Thyroid gland (tissue), 4 donors: ENCODE measurements around the gene BAIAP3. TPM values are rescaled to one million over a fixed set of nuclear protein-coding genes. Genes with fewer than 3 reads are reported as not detected.

Experiments
- DNase-seq, 2 donors: peaks; one replicate each; pipeline ENCODE4 v3.0.0-alpha.2; 2019
- H3K27ac ChIP-seq, 3 donors: fragments of 200-600 bp; sonication (generic); 1 replicate in 2 of 3; 2 replicates in 1 of 3; pipeline ENCODE4 v1.5.1; 2016 to 2019; ENCODE audit warnings: mild to moderate bottlenecking in 1 of 3, moderate library complexity in 1 of 3
- H3K27me3 ChIP-seq: fragments of 200-600 bp; sonication (generic); one replicate; pipeline ENCODE4 v1.5.1; 2019
- H3K36me3 ChIP-seq, 2 donors: fragments of 200-600 bp; sonication (generic); one replicate each; pipeline ENCODE4 v1.5.1; 2016 to 2019
- H3K4me1 ChIP-seq, 2 donors: fragments of 200-600 bp; sonication (generic); one replicate each; pipeline ENCODE4 v1.5.1; 2017 to 2019
- H3K4me3 ChIP-seq, 3 donors: fragments of 200-600 bp; sonication (generic); replicated peaks in 1 of 3; 1 replicate in 2 of 3; 2 replicates in 1 of 3; pipeline ENCODE4 v1.5.1; 2016; ENCODE audit warnings: mild to moderate bottlenecking in 1 of 3
- H3K9me3 ChIP-seq: fragments of 200-600 bp; sonication (generic); one replicate; pipeline ENCODE4 v1.5.1; 2017
- POLR2A ChIP-seq, 2 donors: fragments of 450-650 bp; IDR thresholded peaks; one replicate each; pipeline ENCODE4 v1.6.1; 2017; ENCODE audit warnings: antibody characterized with exemption in 2 of 2, mild to moderate bottlenecking in 2 of 2, moderate library complexity in 1 of 2
- WGBS, 2 donors: methylation state at CpG; one replicate each; pipeline ENCODE4 v1.1.5; 2017; 5-methylcytosine and 5-hydroxymethylcytosine counted together
- intact Hi-C: fragments of 100-400 bp; cut with DNase I; formaldehyde crosslinking; loops from one replicate; pipeline ENCODE4 v1.15.1; 2023
- total RNA-seq, 4 donors: library from RNA; depleted of rRNA; stranded (reverse); fragments of >200 nt; gene quantifications; one replicate each; pipeline ENCODE4 v1.2.3, GENCODE V29; 2016
- TF ChIP-seq, protein P1 (sequence below), 6 experiments: fragments of 200-600 bp in 3 of 6; fragments of 450-650 bp in 3 of 6; sonication (generic) in 3 of 6; IDR thresholded peaks; one replicate each; pipeline ENCODE4 v1.5.1; 2016 to 2019; ENCODE audit warnings: antibody characterized with exemption in 6 of 6, mild to moderate bottlenecking in 2 of 6, inconsistent platforms in 1 of 6, moderate library complexity in 1 of 6

Gene BAIAP3
- total RNA-seq, 4 donors from 2014 or later: 0.45 to 3.0 (median 1.6) TPM

DNA sequence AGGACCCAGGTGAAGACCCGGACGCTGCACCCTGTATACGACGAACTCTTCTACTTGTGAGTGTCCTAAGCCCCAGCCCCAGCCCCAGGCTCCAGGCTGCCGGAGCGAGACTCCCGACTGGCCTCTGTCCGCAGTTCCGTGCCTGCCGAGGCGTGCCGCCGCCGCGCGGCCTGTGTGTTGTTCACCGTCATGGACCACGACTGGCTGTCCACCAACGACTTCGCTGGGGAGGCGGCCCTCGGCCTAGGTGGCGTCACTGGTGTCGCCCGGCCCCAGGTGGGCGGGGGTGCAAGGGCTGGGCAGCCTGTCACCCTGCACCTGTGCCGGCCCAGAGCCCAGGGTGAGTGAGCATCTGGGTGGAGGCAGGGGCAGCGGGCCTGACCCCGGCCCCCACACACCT, 14.5 kb downstream of the BAIAP3 start:
- Histone ChIP-seq H3K27ac (no peak overlapping the region), H3K36me3 (peaks cover 12 to 16% of the 10 kb centered on the region in 2 donors), H3K4me1 (peaks cover 14 to 19% of the 10 kb centered on the region in 2 donors), H3K4me3 (no peak overlapping the region), H3K9me3 (no peaks in the 10 kb centered on the region), H3K27me3 (no peaks in the 10 kb centered on the region)
- intact Hi-C loops: loop anchor here (10.0 kb wide), 1 partner anchor 127 kb away; the partner anchor contains the start of gene CLCN7
- DNase-seq: no peak
- WGBS, 2 donors: 86 to 91% methylated on average over 7 to 27 of the region's 29 CpGs
- TF ChIP-seq, protein P1, sequence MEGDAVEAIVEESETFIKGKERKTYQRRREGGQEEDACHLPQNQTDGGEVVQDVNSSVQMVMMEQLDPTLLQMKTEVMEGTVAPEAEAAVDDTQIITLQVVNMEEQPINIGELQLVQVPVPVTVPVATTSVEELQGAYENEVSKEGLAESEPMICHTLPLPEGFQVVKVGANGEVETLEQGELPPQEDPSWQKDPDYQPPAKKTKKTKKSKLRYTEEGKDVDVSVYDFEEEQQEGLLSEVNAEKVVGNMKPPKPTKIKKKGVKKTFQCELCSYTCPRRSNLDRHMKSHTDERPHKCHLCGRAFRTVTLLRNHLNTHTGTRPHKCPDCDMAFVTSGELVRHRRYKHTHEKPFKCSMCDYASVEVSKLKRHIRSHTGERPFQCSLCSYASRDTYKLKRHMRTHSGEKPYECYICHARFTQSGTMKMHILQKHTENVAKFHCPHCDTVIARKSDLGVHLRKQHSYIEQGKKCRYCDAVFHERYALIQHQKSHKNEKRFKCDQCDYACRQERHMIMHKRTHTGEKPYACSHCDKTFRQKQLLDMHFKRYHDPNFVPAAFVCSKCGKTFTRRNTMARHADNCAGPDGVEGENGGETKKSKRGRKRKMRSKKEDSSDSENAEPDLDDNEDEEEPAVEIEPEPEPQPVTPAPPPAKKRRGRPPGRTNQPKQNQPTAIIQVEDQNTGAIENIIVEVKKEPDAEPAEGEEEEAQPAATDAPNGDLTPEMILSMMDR (IDR thresholded peaks at IDR 0.05): no peak
- no peak for TF ChIP-seq POLR2A (IDR thresholded peaks at IDR 0.05)

DNA sequence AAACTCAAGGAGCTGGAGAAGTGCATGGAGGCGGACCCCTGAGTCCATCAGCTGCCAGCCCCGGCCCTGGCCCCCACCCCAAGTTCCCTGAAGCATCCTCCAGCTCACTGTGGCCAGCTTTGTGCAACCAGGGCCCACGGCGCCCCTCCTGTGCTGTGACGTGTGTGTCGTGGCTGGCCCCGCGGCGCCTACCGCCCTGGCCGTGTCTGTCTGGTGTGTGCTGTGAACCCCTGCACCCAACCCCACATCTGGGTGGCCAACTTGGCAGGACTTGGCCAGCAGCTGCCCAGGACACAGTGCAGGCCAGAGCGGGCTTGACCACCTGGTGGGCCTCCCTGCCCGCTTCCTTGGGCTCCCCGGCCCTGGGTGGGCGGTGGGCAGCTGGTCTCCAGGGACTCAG, 15.0 kb downstream of the BAIAP3 start:
- 80 to 92% methylated on average over 1 to 9 of the region's 15 CpGs for WGBS, 2 donors
- Histone ChIP-seq H3K27ac (no peak overlapping the region), H3K4me3 (no peak overlapping the region), H3K36me3 (peaks cover 12 to 16% of the 10 kb centered on the region in 2 donors), H3K27me3 (no peaks in the 10 kb centered on the region), H3K4me1 (peaks cover 18 to 21% of the 10 kb centered on the region in 2 donors), H3K9me3 (no peaks in the 10 kb centered on the region)
- no peak for DNase-seq
- TF ChIP-seq POLR2A (IDR thresholded peaks at IDR 0.05): no peak
- TF ChIP-seq, protein P1 (IDR thresholded peaks at IDR 0.05): no peak
- intact Hi-C loops: loop anchor here (10.0 kb wide), 1 partner anchor 126 kb away; the partner anchor contains the start of gene CLCN7

DNA sequence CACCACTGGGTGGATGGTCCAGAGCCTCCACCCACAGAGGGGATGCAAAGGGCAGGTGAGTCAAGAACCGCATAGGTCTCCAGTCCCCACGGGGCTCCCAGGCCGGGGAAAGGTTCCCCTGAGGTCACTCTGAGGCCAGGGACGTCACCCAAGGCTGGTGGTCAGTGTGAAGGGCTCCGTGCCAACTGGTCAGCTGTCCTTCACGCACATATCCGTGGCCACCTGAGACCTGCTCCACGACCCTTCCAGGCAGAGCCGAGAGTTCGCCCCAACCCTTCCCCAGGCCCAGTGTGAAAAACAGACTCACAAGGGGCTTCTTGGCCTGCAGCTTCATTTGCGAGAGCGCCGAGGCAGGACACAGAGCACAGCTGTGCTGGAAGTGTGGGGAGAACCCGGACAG, 15.5 kb downstream of the BAIAP3 start:
- Histone ChIP-seq H3K27me3 (no peaks in the 10 kb centered on the region), H3K9me3 (no peaks in the 10 kb centered on the region), H3K27ac (no peak overlapping the region), H3K4me3 (no peak overlapping the region), H3K4me1 (peaks cover 18 to 23% of the 10 kb centered on the region in 2 donors), H3K36me3 (peaks cover 12 to 16% of the 10 kb centered on the region in 2 donors)
- TF ChIP-seq, protein P1 (IDR thresholded peaks at IDR 0.05): no peak
- TF ChIP-seq POLR2A (IDR thresholded peaks at IDR 0.05): no peak
- intact Hi-C loops: loop anchor here (10.0 kb wide), 1 partner anchor 126 kb away; the partner anchor contains the start of gene CLCN7
- WGBS, 2 donors: 85 to 87% methylated on average over 7 to 8 of the region's 14 CpGs
- no peak for DNase-seq

DNA sequence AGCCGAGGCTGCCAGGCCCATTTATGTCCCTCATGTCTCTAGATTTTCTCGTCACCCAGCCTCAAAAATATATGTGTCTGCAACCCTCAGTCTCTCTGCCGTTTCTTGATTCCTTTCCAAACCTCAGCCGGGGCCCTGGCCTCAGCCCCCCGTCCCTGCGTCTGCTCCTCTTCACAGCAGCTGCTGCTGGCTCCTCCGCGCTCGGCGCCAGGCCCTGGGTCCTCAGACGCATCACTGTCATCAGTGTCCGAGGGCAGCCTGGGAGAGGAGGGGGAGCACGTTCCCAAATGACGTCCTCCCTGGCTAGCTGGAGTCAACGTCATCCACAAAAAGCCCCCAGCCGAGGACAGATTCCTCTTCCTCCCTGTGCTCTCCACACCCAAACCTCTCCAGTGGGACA, 15.9 kb downstream of the BAIAP3 start:
- H3K9me3 ChIP-seq: no peaks in the 10 kb centered on the region
- H3K4me3 ChIP-seq: no peak overlapping the region
- 86 to 94% methylated on average over 16 of the region's 16 CpGs for WGBS, 2 donors
- peaks cover 12 to 16% of the 10 kb centered on the region in 2 donors for H3K36me3 ChIP-seq
- H3K4me1 ChIP-seq: peaks cover 18 to 23% of the 10 kb centered on the region in 2 donors
- DNase-seq: no peak
- H3K27me3 ChIP-seq: no peaks in the 10 kb centered on the region
- TF ChIP-seq, protein P1 (IDR thresholded peaks at IDR 0.05): no peak
- TF ChIP-seq POLR2A (IDR thresholded peaks at IDR 0.05): no peak
- no peak overlapping the region for H3K27ac ChIP-seq
- intact Hi-C loops: loop anchor here (10.0 kb wide), 1 partner anchor 125 kb away; the partner anchor contains the start of gene CLCN7

DNA sequence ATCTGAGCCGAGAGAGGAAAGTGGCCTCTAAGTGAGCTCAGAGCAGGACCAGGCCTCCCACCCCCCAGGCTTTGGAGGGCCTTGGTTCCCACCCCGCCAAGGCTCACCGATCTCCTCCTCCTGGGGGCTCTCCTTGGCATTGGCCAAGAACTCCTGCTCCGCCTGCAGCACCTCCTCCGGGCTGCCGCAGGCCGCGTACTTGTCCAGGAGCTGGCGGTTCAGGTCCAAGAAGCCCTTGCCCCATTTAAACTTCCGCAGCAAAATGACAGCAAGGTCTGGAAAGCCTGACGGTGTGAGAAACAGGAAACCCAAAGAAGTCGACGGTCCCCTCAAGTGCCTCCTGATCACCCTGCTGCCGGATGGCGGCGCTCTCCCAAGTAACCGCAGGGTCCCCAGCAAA, 16.5 kb downstream of the BAIAP3 start:
- no peak for DNase-seq
- TF ChIP-seq, protein P1 (IDR thresholded peaks at IDR 0.05): no peak
- TF ChIP-seq POLR2A (IDR thresholded peaks at IDR 0.05): no peak
- Histone ChIP-seq H3K27me3 (no peaks in the 10 kb centered on the region), H3K9me3 (no peaks in the 10 kb centered on the region), H3K4me1 (peaks cover 18 to 23% of the 10 kb centered on the region in 2 donors), H3K27ac (no peak overlapping the region), H3K4me3 (no peak overlapping the region), H3K36me3 (peaks cover 12 to 16% of the 10 kb centered on the region in 2 donors)
- WGBS, 2 donors: 91 to 94% methylated on average over 14 to 17 of the region's 17 CpGs
- intact Hi-C loops: loop anchor here (5.0 to 10.0 kb wide), 3 partner anchors 38 to 125 kb away; partner anchors contain the start of gene CLCN7
